ENCODE measurements around the gene BLACAT1.

GRCh38 chr1:205458777-205459566, 3.1 kb upstream of the BLACAT1 start:
- TF ChIP-seq ZNF565 (CRISPR knock-in tag; conservative IDR thresholded peaks at IDR 0.05; ENCODE audit: low read depth): no peak
- no peak for TF ChIP-seq PATZ1 (CRISPR knock-in tag; IDR thresholded peaks at IDR 0.05; ENCODE audit: borderline replicate concordance)
- TF ChIP-seq OSR1 (CRISPR knock-in tag; IDR thresholded peaks at IDR 0.05): no peak
